GM13976 (cell line): Measurements from ENCODE around the gene SLC27A4.

Experiments
- DNase-seq: peaks from one replicate; pipeline ENCODE4 v3.0.0; 2012; ENCODE audit warnings: low spot score
- in situ Hi-C: fragments of 300-500 bp; cut with MboI; formaldehyde crosslinking; loops from one replicate; pipeline ENCODE4 v1.12.0; 2022; ENCODE audit warnings: low sequenced_read_pairs, mixed read lengths, inconsistent platforms; ENCODE audit not compliant: unreplicated experiment
- TF ChIP-seq, protein P1 (sequence below): IDR thresholded peaks from 2 replicates; pipeline ENCODE4 v1.5.1; 2012; ENCODE audit warnings: borderline replicate concordance, mild to moderate bottlenecking; ENCODE audit not compliant: insufficient read depth; ENCODE audit errors: extremely low read depth, missing control alignments, control extremely low read depth

SLC27A4 gene

DNA sequence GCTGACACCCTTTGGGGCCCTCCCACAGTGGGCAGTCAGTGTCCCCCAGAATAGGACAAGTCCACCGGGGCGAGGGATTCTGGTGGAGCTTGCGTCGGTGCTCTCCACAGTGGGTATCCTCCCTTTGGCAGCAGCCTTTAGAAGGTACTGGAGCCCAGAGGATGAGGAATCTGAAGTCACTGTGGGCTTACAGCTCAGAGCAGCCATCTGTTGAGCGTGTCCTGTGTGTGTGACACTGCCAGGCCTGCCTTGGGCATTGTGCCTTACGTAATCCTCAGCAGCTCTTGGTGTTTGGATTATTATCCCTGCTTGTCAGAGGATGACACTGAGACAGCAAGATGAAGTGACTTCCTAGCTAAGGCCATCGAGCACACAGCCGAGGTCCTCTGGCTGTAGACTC, 43.5 kb downstream of the SLC27A4 start:
- no peak for DNase-seq
- in situ Hi-C loops: no loop called here
- TF ChIP-seq, protein P1, sequence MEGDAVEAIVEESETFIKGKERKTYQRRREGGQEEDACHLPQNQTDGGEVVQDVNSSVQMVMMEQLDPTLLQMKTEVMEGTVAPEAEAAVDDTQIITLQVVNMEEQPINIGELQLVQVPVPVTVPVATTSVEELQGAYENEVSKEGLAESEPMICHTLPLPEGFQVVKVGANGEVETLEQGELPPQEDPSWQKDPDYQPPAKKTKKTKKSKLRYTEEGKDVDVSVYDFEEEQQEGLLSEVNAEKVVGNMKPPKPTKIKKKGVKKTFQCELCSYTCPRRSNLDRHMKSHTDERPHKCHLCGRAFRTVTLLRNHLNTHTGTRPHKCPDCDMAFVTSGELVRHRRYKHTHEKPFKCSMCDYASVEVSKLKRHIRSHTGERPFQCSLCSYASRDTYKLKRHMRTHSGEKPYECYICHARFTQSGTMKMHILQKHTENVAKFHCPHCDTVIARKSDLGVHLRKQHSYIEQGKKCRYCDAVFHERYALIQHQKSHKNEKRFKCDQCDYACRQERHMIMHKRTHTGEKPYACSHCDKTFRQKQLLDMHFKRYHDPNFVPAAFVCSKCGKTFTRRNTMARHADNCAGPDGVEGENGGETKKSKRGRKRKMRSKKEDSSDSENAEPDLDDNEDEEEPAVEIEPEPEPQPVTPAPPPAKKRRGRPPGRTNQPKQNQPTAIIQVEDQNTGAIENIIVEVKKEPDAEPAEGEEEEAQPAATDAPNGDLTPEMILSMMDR: no peak

DNA sequence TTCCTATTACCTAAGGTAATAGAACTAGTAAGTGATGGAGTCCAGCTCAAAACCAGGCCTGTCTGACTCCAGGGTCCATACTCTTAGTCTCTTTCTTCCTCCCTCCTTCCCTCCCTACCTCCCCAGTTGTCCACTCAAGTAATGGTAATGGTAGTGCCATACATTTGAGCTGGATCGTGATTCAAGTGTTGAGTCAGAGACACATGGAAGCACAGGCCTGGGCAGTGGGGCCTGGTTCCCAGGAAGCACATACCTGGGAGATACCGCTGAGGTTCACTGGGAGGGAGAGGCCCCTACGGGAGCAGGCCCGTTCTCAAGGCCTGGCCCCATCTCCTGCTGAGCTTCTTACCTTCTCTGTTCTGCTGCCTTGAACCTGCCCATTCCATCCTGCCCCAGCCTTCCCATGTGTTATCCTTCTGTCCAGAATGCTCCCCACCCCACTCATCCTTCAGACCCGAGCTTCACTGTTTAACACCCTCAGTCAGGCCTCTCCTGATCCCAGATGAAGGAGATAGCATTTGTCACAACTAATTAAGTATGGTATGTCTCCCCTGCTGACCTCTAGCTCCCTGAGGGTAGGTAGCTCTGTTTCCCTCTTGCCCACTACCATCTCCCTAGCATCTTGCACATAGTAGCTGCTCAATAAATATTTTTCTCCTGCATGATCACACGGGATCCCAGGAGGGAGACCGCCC, 44.6 kb downstream of the SLC27A4 start:
- DNase-seq: no peak
- TF ChIP-seq, protein P1: no peak
- in situ Hi-C loops: no loop called here

DNA sequence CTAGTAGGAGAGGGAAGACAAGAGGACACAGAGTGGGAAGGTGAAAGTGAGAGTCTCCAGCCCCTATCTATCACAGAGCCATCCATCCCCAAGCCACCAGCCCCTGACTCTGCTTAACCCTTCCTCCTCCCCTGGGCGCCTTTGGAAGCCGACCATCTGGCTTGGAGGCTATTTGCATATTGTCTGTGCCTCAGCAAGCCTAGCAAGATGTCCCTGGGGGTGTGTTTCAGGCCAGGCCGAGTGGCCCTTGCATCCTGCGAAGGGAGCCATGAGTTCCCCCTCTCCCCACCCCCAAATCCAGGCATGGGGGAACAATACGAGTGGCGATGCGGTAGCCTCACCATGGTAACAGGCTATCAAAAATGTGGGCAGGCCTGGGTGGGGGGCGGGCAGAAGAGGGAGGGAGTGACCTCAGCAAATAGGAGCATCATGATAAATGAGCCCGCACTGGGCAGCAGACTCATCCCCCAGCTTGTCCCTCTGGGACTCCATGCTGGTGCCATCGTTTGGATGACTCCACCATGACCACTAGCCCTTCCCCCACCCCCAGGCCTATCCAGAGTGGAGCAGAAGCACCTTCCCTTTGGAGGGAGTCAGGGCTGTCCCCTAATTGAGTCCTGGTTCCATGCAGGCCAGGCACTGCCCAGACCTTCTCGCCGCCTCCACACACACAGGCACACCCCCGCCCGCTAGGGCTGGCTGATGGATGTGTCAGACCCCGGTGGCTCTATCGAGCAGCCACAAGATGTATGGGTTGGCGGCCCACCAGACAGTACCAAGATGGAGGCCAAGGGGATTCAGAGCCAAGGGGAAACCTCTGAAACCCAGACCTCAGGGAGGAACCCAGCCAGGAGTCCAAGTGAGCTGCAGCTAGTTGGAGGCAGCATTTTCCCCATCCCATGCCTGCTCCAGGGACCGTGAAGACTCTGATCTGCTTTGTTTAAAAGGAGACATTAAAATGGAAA, 45.5 kb downstream of the SLC27A4 start:
- TF ChIP-seq, protein P1: no peak
- in situ Hi-C loops: no loop called here
- no peak for DNase-seq

DNA sequence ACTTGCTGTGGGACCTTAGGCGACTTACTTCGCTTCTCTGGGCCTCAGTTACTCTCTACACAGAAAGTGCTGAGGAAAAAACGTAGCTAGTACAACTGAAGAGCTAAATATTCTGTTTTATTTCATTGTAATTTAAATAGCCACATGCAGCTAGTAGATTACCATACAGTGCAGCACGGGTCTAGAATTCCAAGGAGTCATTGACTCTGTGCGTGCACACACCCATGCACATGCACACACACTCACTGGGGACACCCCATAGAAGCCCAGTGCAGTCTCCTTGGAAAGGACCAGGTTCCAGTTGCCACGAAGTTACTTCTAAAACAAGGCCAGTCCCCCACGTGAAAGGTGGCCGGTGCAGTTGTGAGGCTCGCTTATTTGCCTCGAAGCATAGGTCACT, 47.8 kb downstream of the SLC27A4 start:
- in situ Hi-C loops: no loop called here
- DNase-seq: no peak
- TF ChIP-seq, protein P1: no peak

DNA sequence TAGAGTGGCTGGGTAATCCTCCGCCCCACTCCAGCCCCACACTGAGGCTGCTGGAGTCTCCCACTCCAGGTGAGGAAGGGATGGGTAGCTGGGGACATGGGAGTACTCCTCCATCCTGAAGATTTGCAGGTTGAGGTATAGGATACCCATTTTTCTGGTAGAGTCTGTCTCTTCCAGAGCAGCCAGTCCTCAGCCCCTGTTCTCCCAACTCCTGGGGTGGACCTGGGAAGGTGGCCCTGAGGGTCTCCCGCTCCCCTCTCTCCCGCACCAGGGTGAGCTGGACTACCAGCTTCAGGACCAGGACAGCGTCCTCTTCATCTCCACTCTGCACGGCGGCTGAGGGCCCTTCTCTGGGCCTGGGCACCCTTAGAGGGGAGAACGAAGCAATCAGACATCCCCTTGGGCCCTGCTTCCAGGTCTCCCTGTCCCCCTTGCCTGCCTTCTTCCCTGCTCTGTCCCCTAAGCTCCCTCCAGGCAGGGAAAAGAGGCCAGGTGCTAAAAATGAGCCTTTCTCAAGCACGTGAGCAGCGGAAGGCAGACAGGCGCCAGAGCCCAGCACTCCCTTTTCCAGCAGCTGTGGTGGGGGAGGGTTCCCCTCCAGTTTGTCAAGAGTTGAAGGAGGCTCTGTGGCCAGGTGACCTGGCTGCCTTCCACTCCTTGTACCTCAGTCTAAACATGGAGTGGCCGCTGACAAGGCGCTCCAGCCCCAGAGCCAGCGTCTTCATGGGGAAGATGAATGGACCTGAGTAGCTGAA, 49.2 kb downstream of the SLC27A4 start:
- in situ Hi-C loops: no loop called here
- TF ChIP-seq, protein P1: no peak
- DNase-seq: no peak

DNA sequence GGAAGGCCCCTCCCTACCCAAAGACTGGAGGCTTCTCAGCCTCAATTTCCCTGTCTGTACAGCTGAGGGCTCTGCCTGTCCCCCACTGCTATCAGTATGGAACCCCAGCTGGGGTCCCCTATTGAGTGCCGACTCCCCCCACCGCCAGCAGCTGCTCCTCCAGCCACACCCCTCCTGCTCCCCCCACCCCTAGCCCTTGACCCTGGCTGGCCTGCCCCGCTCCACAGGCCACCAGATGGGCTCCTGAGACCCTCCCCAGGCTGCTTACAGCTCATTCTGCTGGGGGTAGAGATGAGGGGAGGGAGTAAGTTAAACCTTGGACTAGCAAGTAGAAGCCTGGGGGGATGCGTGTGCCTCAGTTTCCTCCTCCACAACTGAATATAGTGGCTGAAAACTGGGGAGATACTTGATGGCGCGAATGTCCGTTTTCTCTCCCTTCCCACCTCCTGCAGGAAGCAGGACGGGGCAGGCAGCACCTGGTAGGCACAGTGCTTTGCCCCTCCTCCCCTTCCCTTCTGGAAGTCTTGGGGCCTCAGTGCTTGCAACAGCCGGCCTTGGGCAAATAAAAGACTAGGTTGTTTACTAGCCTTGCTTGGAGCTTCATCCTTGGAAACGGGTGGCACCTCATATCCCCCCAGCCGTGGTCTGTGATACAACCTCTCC, 50.0 kb downstream of the SLC27A4 start:
- no peak for DNase-seq
- TF ChIP-seq, protein P1: no peak
- in situ Hi-C loops: no loop called here
